Hematopoietic multipotent progenitor cell (in vitro differentiated cells): ENCODE results near the gene TMEM200B. TPM values are rescaled to one million over a fixed set of nuclear protein-coding genes. Genes with fewer than 3 reads are reported as not detected.
"Not testable (repeated sequence)": the region's sequence is repeated elsewhere in the genome, so short reads cannot be mapped to it uniquely, and the experiment has no call there.

Experiments used
- DNase-seq, 3 donors: peaks; one replicate each; pipeline ENCODE4 v3.0.0-alpha.2; 2011 to 2015; ENCODE audit warnings: low read depth in 2 of 3, low spot score in 2 of 3
- total RNA-seq: library from RNA; depleted of rRNA; stranded (reverse); fragments of >200 nt; gene quantifications from one replicate; pipeline ENCODE4 v1.2.3, GENCODE V29; 2012

Gene TMEM200B
- not detected for total RNA-seq

GRCh38 chr1:29123887-29124365 is at the start of gene TMEM200B:
TMEM200B (minus strand) TSS chr1:29123903; CDS start chr1:29121828, 2,075 bp downstream.
- no peak for DNase-seq

GRCh38 chr1:29172415-29172939 is 48.8 kb upstream of the TMEM200B start:
- no peak for DNase-seq

GRCh38 chr1:29171521-29171920 is 47.8 kb upstream of the TMEM200B start:
- no peak for DNase-seq

DNA sequence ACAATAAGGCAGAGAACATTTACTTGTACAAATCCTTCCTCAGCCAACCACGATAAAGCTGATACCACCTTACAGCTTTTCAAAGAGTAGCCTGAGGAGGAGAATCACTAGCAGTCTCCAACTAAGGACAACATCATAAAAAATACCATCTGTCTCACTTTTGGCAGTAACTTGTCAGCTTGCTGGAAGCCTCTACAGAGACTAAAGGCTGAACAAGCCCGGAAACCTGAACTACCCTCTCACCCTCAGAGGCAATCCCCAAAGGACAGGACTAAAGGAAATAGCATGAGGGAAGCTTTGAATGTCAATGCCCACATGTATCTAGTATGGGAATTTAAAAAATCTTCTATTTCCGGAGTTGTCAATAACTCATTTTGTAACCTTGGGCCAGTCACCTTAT is 47.4 kb upstream of the TMEM200B start:
- DNase-seq = no peak

GRCh38 chr1:29169976-29170375 is 46.3 kb upstream of the TMEM200B start:
- no peak for DNase-seq

DNA sequence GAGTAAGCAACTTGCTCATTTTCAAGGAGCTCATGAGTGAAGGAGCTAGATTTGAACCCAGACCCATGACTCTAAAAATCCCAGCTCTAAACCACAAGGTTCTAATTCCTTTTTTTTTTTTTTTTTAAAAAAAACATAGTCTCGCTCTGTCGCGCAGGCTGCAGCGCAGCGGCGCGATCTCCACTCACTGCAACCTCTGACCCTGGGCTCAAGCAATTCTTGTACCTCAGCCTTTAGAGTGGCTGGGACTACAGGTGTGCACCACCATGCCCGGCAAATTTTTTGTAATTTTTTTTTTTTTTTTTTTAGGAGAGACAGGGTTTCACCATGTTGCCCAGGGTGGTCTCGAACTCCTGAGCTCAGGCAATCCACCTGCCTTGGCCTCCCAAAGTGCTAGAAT is 44.2 kb upstream of the TMEM200B start:
- DNase-seq = no peak

DNA sequence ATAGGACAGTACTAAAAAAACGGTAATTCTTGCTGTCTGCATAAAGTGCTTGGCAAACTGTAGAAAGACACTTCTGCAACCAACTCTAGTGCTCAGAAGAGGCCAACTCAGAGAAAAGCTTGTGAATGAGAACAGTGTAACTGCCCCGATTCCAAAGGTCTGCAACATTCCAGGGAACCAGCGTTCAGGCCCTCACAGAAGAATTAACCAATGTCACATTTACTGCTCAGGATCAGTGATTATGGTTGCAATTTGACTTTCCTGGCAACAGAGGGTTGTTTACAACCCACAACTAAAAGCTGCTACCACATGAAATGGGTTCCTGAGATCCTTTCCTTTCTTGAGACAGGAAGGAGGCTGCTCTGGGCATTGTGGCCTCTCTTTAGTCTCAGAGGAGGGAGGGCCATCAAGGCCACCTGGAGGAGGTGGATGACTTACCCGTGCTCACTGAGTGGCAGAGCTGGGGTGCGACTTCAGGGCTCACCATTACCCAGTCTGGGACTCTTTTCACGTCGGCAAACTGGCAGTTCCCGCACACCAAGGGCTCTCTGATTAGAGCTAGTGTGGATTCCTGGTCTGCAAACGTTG is 42.7 kb upstream of the TMEM200B start:
- no peak for DNase-seq

GRCh38 chr1:29164588-29164987 is 40.9 kb upstream of the TMEM200B start:
- no peak for DNase-seq

- no peak for DNase-seq
Observed at GRCh38 chr1:29162476-29163138, 38.9 kb upstream of the TMEM200B start.

- DNase-seq = no peak
Observed at GRCh38 chr1:29162025-29162424, 38.3 kb upstream of the TMEM200B start.

DNA sequence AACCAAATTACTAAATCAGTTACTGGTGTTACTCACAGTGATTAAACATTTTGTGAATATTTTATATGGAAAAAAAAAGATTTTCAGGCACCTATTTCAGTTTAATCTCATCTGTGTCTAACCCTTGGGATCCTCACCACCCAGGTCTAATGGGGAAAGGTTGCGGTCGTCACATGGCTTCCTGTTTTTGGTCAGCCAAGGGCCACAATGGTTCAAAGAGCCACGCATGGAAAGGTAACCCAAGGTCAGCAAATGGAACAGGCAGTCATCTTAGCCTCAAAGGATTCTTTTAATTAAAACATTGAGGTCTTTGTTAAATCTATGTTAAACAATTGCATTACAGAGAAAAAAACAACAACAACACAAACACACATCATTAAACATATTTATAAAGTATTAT is 36.1 kb upstream of the TMEM200B start:
- no peak for DNase-seq

- DNase-seq = no peak
Observed at GRCh38 chr1:29157269-29157601, 33.5 kb upstream of the TMEM200B start.

DNA sequence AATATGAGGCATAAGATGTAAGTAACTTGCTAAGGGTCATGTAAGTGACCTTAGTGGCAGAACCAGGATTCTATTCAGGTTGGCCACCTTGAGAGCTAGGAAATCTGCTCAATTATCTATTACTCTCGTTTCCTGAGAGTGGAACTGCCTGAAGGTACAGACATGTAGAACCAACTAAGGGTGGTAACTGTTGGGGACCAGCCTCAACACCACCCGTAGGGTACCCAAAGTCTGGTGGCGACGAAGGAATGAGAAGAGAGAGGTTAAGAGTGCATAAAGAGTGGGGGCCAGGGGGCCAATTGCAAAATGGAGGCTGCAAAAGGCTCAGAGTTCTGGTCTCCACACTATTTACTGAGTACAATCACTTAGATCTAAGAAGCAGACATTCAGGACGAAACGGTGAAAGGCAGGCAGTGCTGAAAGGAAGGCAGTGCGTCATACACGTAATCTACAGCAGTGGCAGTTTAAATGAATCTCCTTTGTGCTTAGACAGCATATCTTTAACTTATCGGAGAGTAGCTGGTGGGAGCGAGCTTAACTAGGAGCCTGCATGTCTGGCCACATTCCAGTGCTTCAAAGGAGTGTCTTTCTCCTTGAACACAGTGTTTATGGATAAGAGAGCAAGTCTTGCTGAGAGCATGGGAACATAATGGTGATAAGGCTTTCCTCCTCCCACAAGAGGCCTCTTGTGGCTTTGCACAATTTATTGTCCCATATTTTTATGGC is 33.0 kb upstream of the TMEM200B start:
- no peak for DNase-seq

DNA sequence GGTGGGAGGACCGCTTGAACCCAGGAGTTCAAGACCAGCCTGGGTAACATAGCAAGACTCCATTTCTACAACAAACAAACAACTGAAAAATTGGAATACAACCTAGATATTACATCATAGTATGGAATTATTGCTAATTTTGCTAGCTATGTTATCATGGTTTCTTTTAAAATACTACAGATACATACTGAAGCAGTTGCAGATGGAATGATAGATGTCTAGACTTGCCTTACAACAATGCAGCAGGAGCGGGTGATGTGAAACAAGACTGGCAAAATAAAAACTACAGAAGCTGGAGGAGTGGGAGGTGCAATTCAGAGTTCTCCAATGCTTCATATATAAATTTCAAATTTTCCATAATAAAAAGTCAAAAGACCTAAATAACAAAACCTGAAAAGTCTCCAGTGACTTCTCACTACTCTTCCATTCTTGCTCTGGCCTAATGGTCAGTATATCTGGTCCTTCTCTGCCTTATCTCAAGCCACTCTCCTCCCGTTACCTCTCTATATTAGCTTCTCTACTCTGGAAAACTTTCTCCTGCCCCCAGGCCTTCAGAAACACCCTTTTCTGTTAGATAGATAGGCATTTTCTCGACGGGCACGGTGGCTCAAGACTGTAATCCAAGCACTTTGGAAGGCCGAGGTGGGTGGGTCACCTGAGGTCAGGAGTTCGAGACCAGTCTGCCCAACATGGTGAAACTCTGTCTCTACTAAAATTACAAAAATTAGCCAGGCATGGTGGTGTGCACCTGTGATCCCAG is 28.5 kb upstream of the TMEM200B start:
- DNase-seq = no peak

DNA sequence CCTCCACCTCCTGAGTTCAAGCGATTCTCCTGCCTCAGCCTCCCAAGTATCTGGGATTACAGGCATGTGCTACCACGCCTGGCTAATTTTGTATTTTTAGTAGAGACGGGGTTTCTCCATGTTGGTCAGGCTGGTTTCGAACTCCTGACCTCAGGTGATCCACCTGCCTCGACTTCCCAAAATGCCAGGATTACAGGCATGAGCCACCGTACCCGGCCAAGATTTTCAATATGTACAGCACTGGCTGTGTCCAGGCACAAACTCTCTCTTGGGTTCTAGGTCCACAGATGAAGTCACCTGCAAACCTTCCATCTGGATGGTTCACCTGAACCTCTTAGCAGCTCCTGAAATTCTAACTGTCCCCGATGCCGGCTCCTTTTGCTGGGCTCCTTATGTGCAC is 26.6 kb upstream of the TMEM200B start:
- not testable (repeated sequence) for DNase-seq

GRCh38 chr1:29148656-29149491 is 25.2 kb upstream of the TMEM200B start:
- DNase-seq = no peak

- no peak for DNase-seq
Observed at GRCh38 chr1:29145739-29146437, 22.2 kb upstream of the TMEM200B start.

GRCh38 chr1:29144178-29144577 is 20.5 kb upstream of the TMEM200B start:
- no peak for DNase-seq

GRCh38 chr1:29142714-29143113 is 19.0 kb upstream of the TMEM200B start:
- DNase-seq = no peak
